GM19463 (cell line): ENCODE results near the gene TBXAS1.

Source experiments
- ATAC-seq: cut with Tn5 transposase; IDR thresholded peaks from one replicate; pipeline ENCODE4 v1.9.1; 2021; ENCODE audit warnings: mild to moderate bottlenecking, moderate library complexity; ENCODE audit not compliant: unreplicated experiment

Gene TBXAS1

GRCh38 chr7:140017034-140017433 is 188.0 kb downstream of the TBXAS1 start:
- ATAC-seq = no peak

- no peak for ATAC-seq
Observed at GRCh38 chr7:140017543-140017942, 188.5 kb downstream of the TBXAS1 start.

- no peak for ATAC-seq
Observed at GRCh38 chr7:140018125-140019043, 189.3 kb downstream of the TBXAS1 start.

- no peak for ATAC-seq
Observed at GRCh38 chr7:140019172-140019571, 190.1 kb downstream of the TBXAS1 start.

- ATAC-seq = no peak
Observed at GRCh38 chr7:140019606-140020005, 190.5 kb downstream of the TBXAS1 start.

GRCh38 chr7:140021603-140022002 is 192.5 kb downstream of the TBXAS1 start:
- no peak for ATAC-seq

GRCh38 chr7:140022582-140023211 is 193.6 kb downstream of the TBXAS1 start:
- ATAC-seq = no peak

GRCh38 chr7:140023728-140024127 is 194.7 kb downstream of the TBXAS1 start:
- ATAC-seq = no peak

- ATAC-seq = no peak
Observed at GRCh38 chr7:140024585-140024984, 195.5 kb downstream of the TBXAS1 start.

GRCh38 chr7:140025241-140025640 is 196.2 kb downstream of the TBXAS1 start:
- ATAC-seq = no peak

- ATAC-seq = no peak
Observed at GRCh38 chr7:140025814-140026433, 196.9 kb downstream of the TBXAS1 start.

GRCh38 chr7:140026935-140027334 is 197.9 kb downstream of the TBXAS1 start:
- no peak for ATAC-seq

- ATAC-seq = no peak
Observed at GRCh38 chr7:140027858-140028257, 198.8 kb downstream of the TBXAS1 start.

GRCh38 chr7:140028311-140028710 is 199.2 kb downstream of the TBXAS1 start:
- ATAC-seq = no peak

GRCh38 chr7:140029072-140029471 is 200.0 kb downstream of the TBXAS1 start:
- no peak for ATAC-seq

GRCh38 chr7:140031364-140031763 is 202.3 kb downstream of the TBXAS1 start:
- ATAC-seq = no peak

- ATAC-seq = no peak
Observed at GRCh38 chr7:140033036-140033435, 204.0 kb downstream of the TBXAS1 start.

- ATAC-seq = no peak
Observed at GRCh38 chr7:140033779-140034363, 204.8 kb downstream of the TBXAS1 start.

GRCh38 chr7:140034421-140034820 is 205.4 kb downstream of the TBXAS1 start:
- ATAC-seq = no peak

- ATAC-seq = no peak
Observed at GRCh38 chr7:140035400-140036223, 206.5 kb downstream of the TBXAS1 start.
